GM23248 (cell line): ENCODE measurements around the gene AFTPH. TPM values are rescaled to one million over a fixed set of nuclear protein-coding genes. Genes with fewer than 3 reads are reported as not detected.

Experiments used
- DNase-seq: peaks from one replicate; pipeline ENCODE4 v3.0.0-alpha.2; 2015
- H2AFZ ChIP-seq: fragments of 200-600 bp; sonication (generic); 2 replicates; pipeline ENCODE4 v1.6.1; 2016; ENCODE audit warnings: antibody characterized with exemption
- H3F3A ChIP-seq: fragments of 200-600 bp; sonication (generic); 2 replicates; pipeline ENCODE4 v1.6.1; 2016; ENCODE audit warnings: mild to moderate bottlenecking, antibody characterized with exemption, mixed run types; ENCODE audit not compliant: insufficient read depth
- H3K27ac ChIP-seq: fragments of 200-600 bp; sonication (generic); 2 replicates; pipeline ENCODE4 v1.5.1; 2016; ENCODE audit warnings: mild to moderate bottlenecking
- H3K27me3 ChIP-seq: fragments of 200-600 bp; sonication (generic); replicated peaks from 2 replicates; pipeline ENCODE4 v1.6.1; 2016; ENCODE audit warnings: mild to moderate bottlenecking; ENCODE audit not compliant: insufficient read depth
- H3K36me3 ChIP-seq: fragments of 200-600 bp; sonication (generic); 2 replicates; pipeline ENCODE4 v1.6.1; 2016; ENCODE audit warnings: low read depth, mild to moderate bottlenecking
- H3K4me1 ChIP-seq: fragments of 200-600 bp; sonication (generic); 2 replicates; pipeline ENCODE4 v1.6.1; 2016; ENCODE audit warnings: mild to moderate bottlenecking; ENCODE audit not compliant: insufficient read depth
- H3K4me2 ChIP-seq: fragments of 200-600 bp; sonication (generic); one replicate; pipeline ENCODE4 v1.6.1; 2016; ENCODE audit warnings: mild to moderate bottlenecking; ENCODE audit not compliant: unreplicated experiment
- H3K4me3 ChIP-seq: fragments of 200-600 bp; sonication (generic); 2 replicates; pipeline ENCODE4 v1.5.1; 2016; ENCODE audit warnings: mild to moderate bottlenecking
- H3K79me2 ChIP-seq: fragments of 200-600 bp; sonication (generic); 2 replicates; pipeline ENCODE4 v1.6.1; 2016; ENCODE audit warnings: mild to moderate bottlenecking; ENCODE audit not compliant: insufficient read depth
- H3K9ac ChIP-seq: fragments of 200-600 bp; sonication (generic); 2 replicates; pipeline ENCODE4 v1.6.1; 2016; ENCODE audit warnings: mild to moderate bottlenecking
- H3K9me2 ChIP-seq: fragments of 200-600 bp; sonication (generic); 2 replicates; pipeline ENCODE4 v1.6.1; 2016; ENCODE audit warnings: mixed run types, mild to moderate bottlenecking, moderate library complexity; ENCODE audit not compliant: insufficient read depth
- H3K9me3 ChIP-seq: fragments of 200-600 bp; sonication (generic); one replicate; pipeline ENCODE4 v1.6.1; 2017; ENCODE audit warnings: low read depth
- H4K20me1 ChIP-seq: fragments of 200-600 bp; sonication (generic); 2 replicates; pipeline ENCODE4 v1.6.0; 2016; ENCODE audit not compliant: insufficient read depth
- EZH2 ChIP-seq: fragments of 200-600 bp; sonication (generic); IDR thresholded peaks from 2 replicates; pipeline ENCODE4 v1.6.1; 2018; ENCODE audit warnings: antibody characterized with exemption, mild to moderate bottlenecking; ENCODE audit not compliant: insufficient read depth, poor library complexity, severe bottlenecking
- EZH2phosphoT487 ChIP-seq: fragments of 200-600 bp; sonication (generic); IDR thresholded peaks from 2 replicates; pipeline ENCODE4 v1.6.1; 2018; ENCODE audit warnings: antibody characterized with exemption, moderate library complexity, mild to moderate bottlenecking, low read depth; ENCODE audit not compliant: insufficient read depth
- WGBS, 2 experiments: methylation state at CpG; one replicate each; pipeline ENCODE4 v1.1.6; 2015 to 2017; ENCODE audit warnings: low lambda C conversion rate in 2 of 2, low coverage in 1 of 2; ENCODE audit errors: missing lambda C conversion rate in 2 of 2; 5-methylcytosine and 5-hydroxymethylcytosine counted together
- in situ Hi-C: fragments of 300-500 bp; cut with MboI; formaldehyde crosslinking; loops from 2 replicates; pipeline ENCODE4 v1.15.0; 2020
- polyA plus RNA-seq: library from polyadenylated mRNA; unstranded; fragments of >200 nt; fragmentation: Nextera tagmentation; extraction: Ambion mirVana; gene quantifications from 2 replicates; pipeline ENCODE4 v1.2.1, GENCODE V29; 2016
- total RNA-seq: library from RNA; depleted of rRNA; stranded (reverse); fragments of >200 nt; shearing (Covaris generic); gene quantifications from 2 replicates; pipeline ENCODE4 v1.2.3, GENCODE V29; 2014

Gene AFTPH
- total and polyA plus RNA-seq, 2 experiments from 2014 or later, result 8.8 to 26.2 TPM

DNA sequence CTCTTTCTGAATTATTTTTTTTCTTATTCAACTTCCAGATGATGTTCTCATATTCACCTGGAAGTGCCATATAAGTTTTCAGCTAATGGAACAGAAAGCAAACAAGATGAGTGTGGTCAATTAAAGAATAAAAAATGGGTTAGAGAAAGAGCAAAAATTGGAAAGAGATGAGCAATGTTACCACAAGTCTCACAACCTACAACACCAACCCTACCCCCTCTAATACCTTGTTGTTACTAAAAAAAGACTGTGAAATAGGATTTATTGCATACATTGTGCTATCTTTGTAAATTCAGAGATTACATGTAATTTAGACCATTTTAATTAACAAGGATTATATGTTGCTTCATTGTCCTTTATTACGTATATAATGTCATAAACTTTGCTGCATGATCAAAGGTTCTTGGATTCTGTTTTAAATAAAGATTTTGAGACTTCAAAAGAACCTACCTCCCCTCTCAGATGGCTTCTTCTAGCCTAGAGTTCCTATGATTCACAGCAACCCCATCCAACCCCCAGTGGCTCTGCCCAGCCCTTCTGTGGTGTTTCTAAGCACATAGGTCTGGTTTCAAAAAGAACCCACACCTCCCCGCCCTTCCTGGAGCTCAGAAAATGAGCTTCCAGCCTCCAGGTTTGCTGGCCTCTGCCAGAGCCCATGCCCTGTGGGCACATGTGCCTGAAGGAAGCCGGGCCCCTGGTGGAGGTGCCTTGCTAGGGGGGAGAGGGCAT, 45.5 kb upstream of the AFTPH start:
- no peaks in the 10 kb centered on the region for H3K9me3 ChIP-seq
- H3K4me3 ChIP-seq, result no peak overlapping the region
- H3K36me3 ChIP-seq, result no peaks in the 10 kb centered on the region
- no peak overlapping the region for H2AFZ ChIP-seq
- no peaks in the 10 kb centered on the region for H4K20me1 ChIP-seq
- H3K9ac ChIP-seq, result no peak overlapping the region
- H3K79me2 ChIP-seq, result no peaks in the 10 kb centered on the region
- H3F3A ChIP-seq, result peaks cover 12% of the 10 kb centered on the region; the same call in 1 of the 2 replicates
- H3K4me1 ChIP-seq, result peaks cover 5% of the 10 kb centered on the region; the same call in 1 of the 2 replicates
- no peak for TF ChIP-seq EZH2
- no peak for TF ChIP-seq EZH2phosphoT487
- H3K27me3 ChIP-seq, result peaks cover 36% of the 10 kb centered on the region
- H3K27ac ChIP-seq, result no peak overlapping the region
- in situ Hi-C loops, result loop anchor here (25.0 kb wide), 1 partner anchor 441 kb away; no protein-coding TSS in a partner anchor
- no peaks in the 10 kb centered on the region for H3K9me2 ChIP-seq
- DNase-seq, result no peak
- no peak overlapping the region for H3K4me2 ChIP-seq
- 76 to 87% methylated on average over 3 of the region's 3 CpGs for WGBS, 2 experiments

DNA sequence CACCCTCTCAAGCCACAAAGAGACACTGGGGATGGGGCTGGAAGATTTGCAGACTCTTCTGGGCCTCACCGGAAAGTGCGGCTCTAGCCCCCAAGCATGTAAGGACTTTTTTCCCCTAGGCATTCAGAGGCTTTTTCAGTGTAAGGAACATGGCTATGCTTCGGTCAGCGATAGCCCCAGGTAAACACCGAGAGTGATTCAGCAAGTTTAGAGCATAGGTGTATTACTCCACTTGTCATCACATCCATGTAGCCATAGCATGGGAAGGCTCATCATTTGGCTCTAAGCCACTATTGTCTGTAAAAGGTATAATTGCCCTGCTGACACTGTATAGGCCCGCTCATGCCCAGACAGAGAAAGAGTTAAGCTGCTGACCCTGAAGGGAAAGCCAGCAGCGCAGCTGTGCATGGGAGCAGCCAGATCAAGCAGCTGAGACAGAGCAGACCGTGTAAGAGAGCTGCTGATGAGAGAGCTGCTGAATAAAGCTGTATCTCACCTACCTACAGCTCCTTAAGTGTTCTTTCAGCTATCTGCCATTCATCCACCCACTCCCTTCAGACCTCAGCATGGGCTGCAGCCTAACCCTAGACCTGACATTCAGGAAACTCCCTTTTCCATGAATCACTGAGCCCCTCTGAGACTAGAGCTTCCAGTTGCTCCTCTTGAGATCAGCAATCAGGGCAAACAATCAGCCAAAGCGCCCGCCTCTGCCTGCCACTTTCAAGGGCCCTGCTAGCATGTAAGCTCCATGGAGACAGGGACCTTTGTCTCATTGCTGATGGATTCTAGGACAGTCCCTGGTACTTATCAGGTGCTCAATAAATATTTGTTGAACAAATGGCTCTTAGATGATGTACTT, 44.6 kb upstream of the AFTPH start:
- TF ChIP-seq EZH2 (no peak), EZH2phosphoT487 (no peak)
- WGBS, 2 experiments, result 81 to 83% methylated on average over 10 of the region's 10 CpGs
- Histone ChIP-seq H3K4me2 (no peak overlapping the region), H3K9me3 (no peaks in the 10 kb centered on the region), H2AFZ (no peak overlapping the region), H3K4me3 (no peak overlapping the region), H3K27me3 (peaks cover 36% of the 10 kb centered on the region), H4K20me1 (no peaks in the 10 kb centered on the region), H3K9me2 (no peaks in the 10 kb centered on the region), H3K27ac (no peak overlapping the region), H3F3A (peaks cover 12% of the 10 kb centered on the region; the same call in 1 of the 2 replicates), H3K4me1 (peaks cover 5% of the 10 kb centered on the region; the same call in 1 of the 2 replicates), H3K9ac (no peak overlapping the region), H3K36me3 (no peaks in the 10 kb centered on the region), H3K79me2 (no peaks in the 10 kb centered on the region)
- in situ Hi-C loops, result loop anchor here (10.0 to 25.0 kb wide), 2 partner anchors 145 to 442 kb away; no protein-coding TSS in a partner anchor
- no peak for DNase-seq

DNA sequence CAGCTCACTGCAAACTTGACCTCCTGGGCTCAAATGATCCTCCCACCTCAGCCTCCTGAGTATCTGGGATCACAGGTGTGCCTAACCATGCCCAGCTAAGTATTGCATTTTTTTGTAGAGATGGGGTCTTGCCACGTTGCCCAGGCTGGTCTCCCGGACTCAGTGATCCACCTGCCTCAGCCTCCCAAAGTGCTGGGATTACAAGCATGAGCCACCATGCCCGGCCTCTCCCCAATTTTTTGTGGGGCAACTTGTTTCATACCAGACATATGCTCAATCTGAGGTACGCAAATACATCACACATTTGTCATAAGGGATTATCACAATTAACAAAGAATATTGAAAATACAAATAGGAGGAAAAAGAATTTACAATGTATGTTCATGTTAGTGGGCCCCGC, 42.5 kb upstream of the AFTPH start:
- H3K27ac ChIP-seq, result no peak overlapping the region
- no peak overlapping the region for H2AFZ ChIP-seq
- no peaks in the 10 kb centered on the region for H3K9me2 ChIP-seq
- H3F3A ChIP-seq, result peaks cover 12% of the 10 kb centered on the region; the same call in 1 of the 2 replicates
- WGBS, 2 experiments, result 73 to 74% methylated on average over 5 of the region's 5 CpGs
- H3K9ac ChIP-seq, result no peak overlapping the region
- H4K20me1 ChIP-seq, result no peaks in the 10 kb centered on the region
- no peak for DNase-seq
- no peaks in the 10 kb centered on the region for H3K9me3 ChIP-seq
- H3K4me2 ChIP-seq, result no peak overlapping the region
- H3K36me3 ChIP-seq, result no peaks in the 10 kb centered on the region
- no peaks in the 10 kb centered on the region for H3K79me2 ChIP-seq
- H3K4me1 ChIP-seq, result peaks cover 5% of the 10 kb centered on the region; the same call in 1 of the 2 replicates
- peaks cover 52% of the 10 kb centered on the region for H3K27me3 ChIP-seq
- no peak overlapping the region for H3K4me3 ChIP-seq
- TF ChIP-seq EZH2phosphoT487, result no peak
- TF ChIP-seq EZH2, result no peak
- in situ Hi-C loops, result loop anchor here (10.0 to 25.0 kb wide), 2 partner anchors 147 to 444 kb away; no protein-coding TSS in a partner anchor

- no peaks in the 10 kb centered on the region for H4K20me1 ChIP-seq
- H2AFZ ChIP-seq, result no peak overlapping the region
- H3K27ac ChIP-seq, result no peak overlapping the region
- no peak for TF ChIP-seq EZH2phosphoT487
- no peak for TF ChIP-seq EZH2
- H3K36me3 ChIP-seq, result no peaks in the 10 kb centered on the region
- in situ Hi-C loops, result loop anchor here (10.0 to 25.0 kb wide), 2 partner anchors 147 to 445 kb away; no protein-coding TSS in a partner anchor
- H3K4me2 ChIP-seq, result no peak overlapping the region
- DNase-seq, result no peak
- peaks cover 52% of the 10 kb centered on the region for H3K27me3 ChIP-seq
- H3K9me3 ChIP-seq, result no peaks in the 10 kb centered on the region
- H3K9me2 ChIP-seq, result no peaks in the 10 kb centered on the region
- H3K4me1 ChIP-seq, result peaks cover 5% of the 10 kb centered on the region; the same call in 1 of the 2 replicates
- H3F3A ChIP-seq, result peaks cover 12% of the 10 kb centered on the region; the same call in 1 of the 2 replicates
- H3K9ac ChIP-seq, result no peak overlapping the region
- no peaks in the 10 kb centered on the region for H3K79me2 ChIP-seq
- H3K4me3 ChIP-seq, result no peak overlapping the region
- 86 to 88% methylated on average over 1 of the region's 1 CpG for WGBS, 2 experiments
Measured at GRCh38 chr2:64482243-64482642, 41.9 kb upstream of the AFTPH start.
